MM.1S (cell line): ENCODE results near the gene ASNSD1.

Experiments
- EZH2 ChIP-seq: fragments of 300-600 bp; sonication (generic); optimal IDR thresholded peaks from 2 replicates; pipeline ENCODE3; 2017; ENCODE audit warnings: low read depth, mild to moderate bottlenecking, antibody characterized with exemption, low read length, mixed read lengths
- TF ChIP-seq, protein P1 (sequence below): fragments of 300-600 bp; sonication (generic); IDR thresholded peaks from 2 replicates; pipeline ENCODE4 v1.5.1; 2016; ENCODE audit warnings: antibody characterized with exemption, low read length, mixed read lengths

GRCh38 chr2:189702071-189702470 is 40.8 kb downstream of the ASNSD1 start:
- no peak for TF ChIP-seq EZH2
- TF ChIP-seq, protein P1, sequence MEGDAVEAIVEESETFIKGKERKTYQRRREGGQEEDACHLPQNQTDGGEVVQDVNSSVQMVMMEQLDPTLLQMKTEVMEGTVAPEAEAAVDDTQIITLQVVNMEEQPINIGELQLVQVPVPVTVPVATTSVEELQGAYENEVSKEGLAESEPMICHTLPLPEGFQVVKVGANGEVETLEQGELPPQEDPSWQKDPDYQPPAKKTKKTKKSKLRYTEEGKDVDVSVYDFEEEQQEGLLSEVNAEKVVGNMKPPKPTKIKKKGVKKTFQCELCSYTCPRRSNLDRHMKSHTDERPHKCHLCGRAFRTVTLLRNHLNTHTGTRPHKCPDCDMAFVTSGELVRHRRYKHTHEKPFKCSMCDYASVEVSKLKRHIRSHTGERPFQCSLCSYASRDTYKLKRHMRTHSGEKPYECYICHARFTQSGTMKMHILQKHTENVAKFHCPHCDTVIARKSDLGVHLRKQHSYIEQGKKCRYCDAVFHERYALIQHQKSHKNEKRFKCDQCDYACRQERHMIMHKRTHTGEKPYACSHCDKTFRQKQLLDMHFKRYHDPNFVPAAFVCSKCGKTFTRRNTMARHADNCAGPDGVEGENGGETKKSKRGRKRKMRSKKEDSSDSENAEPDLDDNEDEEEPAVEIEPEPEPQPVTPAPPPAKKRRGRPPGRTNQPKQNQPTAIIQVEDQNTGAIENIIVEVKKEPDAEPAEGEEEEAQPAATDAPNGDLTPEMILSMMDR: peak; percentile 23
